Measurements from ENCODE around the gene FLT3LG. TPM values are rescaled to one million over a fixed set of nuclear protein-coding genes. Genes with fewer than 3 reads are reported as not detected.

FLT3LG gene, protein sequence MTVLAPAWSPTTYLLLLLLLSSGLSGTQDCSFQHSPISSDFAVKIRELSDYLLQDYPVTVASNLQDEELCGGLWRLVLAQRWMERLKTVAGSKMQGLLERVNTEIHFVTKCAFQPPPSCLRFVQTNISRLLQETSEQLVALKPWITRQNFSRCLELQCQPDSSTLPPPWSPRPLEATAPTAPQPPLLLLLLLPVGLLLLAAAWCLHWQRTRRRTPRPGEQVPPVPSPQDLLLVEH
- total RNA-seq (2014; rRNA removed; shearing (Covaris generic)) = 0.49 TPM in 1 of 2 replicates, not detected in the other
- 1.8 and 3.3 TPM in 2 replicates for polyA plus RNA-seq (2016; fragmentation: Nextera tagmentation; extraction: Ambion mirVana)
- long read RNA-seq, partial matches to known transcripts = 1 of 1 reads
- long read RNA-seq, other reads (novel, unspliced or antisense) = 0 of 1 reads

DNA sequence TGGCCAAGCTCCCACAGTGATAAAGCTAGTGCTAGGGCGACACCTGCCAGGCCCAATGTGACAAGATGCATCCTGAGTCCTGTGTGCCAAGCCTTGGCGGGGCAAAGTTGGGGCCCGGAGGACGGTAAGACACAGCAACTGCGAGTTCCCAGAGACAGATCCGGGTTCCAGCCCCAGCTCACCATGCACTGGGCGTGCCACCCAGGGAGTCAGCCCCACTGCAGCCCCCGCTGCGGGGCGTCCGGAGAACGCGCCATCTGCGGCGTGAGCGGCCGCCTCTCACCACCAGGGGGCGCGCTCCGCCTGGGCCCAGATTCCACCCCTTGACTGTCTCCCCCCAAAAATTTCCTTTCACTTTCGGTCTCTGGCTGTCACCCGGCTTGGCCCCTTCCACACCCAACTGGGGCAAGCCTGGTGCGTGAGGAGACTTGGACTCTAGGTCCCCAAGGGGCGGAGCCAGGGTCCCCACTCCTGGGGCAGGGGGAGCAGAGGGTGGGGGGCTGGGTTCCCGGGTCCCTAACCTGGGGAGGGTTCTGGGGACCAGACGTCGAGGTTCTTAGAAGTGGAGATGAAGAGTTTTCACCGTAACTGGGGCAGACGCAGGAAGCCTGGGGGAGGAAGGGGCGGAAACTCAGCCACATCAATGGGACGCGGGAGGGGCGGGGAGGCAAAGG is at the start of gene FLT3LG:
FLT3LG (plus strand) TSS at position 348 of the 674 bp plus-strand sequence. CDS start 425 bp downstream, outside the sequence.
- H3K27ac ChIP-seq (ENCODE audit: low read depth) = no peak within 1 kb of the TSS
- H3K4me2 ChIP-seq = peak within 1 kb of the TSS; percentile 81
- Mint-ChIP-seq H3K9me3 (peaks cover 3% of the 10 kb centered on the region; the same call in 2 of the 3 replicates), H3K27me3 (ENCODE audit: insufficient read depth, low read depth, poor library complexity) (peaks cover 21% of the 10 kb centered on the region), H3K4me3 (peak within 1 kb of the TSS; percentile 55), H3K4me1 (peaks cover 19% of the 10 kb centered on the region), H3K36me3 (ENCODE audit: low read depth) (peaks cover 19% of the 10 kb centered on the region), H3K27ac (no peak within 1 kb of the TSS)
- H3F3A ChIP-seq (replicated peaks; ENCODE audit: low read depth) = peaks cover 24% of the 10 kb centered on the region; the same call in 1 of the 2 replicates
- no peaks in the 10 kb centered on the region for H3K79me2 ChIP-seq (replicated peaks; ENCODE audit: insufficient read depth)
- peak; percentile 27 for ATAC-seq
- DNase-seq (ENCODE audit: low spot score) = peak; percentile 77
- peak within 1 kb of the TSS; percentile 65 for H3K4me3 ChIP-seq
- peak within 1 kb of the TSS; percentile 90; the same call in 1 of the 2 replicates for H2AFZ ChIP-seq
- no peaks in the 10 kb centered on the region for H3K9me2 ChIP-seq (ENCODE audit: insufficient read depth)
- no peaks in the 10 kb centered on the region for H3K36me3 ChIP-seq (ENCODE audit: insufficient read depth)
- peaks cover 5% of the 10 kb centered on the region; the same call in 1 of the 2 replicates for H3K4me1 ChIP-seq (ENCODE audit: insufficient read depth)
- no peaks in the 10 kb centered on the region for H4K20me1 ChIP-seq (replicated peaks; ENCODE audit: insufficient read depth)
- TF ChIP-seq, protein P1, sequence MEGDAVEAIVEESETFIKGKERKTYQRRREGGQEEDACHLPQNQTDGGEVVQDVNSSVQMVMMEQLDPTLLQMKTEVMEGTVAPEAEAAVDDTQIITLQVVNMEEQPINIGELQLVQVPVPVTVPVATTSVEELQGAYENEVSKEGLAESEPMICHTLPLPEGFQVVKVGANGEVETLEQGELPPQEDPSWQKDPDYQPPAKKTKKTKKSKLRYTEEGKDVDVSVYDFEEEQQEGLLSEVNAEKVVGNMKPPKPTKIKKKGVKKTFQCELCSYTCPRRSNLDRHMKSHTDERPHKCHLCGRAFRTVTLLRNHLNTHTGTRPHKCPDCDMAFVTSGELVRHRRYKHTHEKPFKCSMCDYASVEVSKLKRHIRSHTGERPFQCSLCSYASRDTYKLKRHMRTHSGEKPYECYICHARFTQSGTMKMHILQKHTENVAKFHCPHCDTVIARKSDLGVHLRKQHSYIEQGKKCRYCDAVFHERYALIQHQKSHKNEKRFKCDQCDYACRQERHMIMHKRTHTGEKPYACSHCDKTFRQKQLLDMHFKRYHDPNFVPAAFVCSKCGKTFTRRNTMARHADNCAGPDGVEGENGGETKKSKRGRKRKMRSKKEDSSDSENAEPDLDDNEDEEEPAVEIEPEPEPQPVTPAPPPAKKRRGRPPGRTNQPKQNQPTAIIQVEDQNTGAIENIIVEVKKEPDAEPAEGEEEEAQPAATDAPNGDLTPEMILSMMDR (conservative IDR thresholded peaks at IDR 0.05; ENCODE audit: low read depth in 2 of 2) = peak; percentile 86 to 87
- no peak for TF ChIP-seq NANOG (IDR thresholded peaks at IDR 0.05; ENCODE audit: borderline replicate concordance)
- no peaks in the 10 kb centered on the region; the same call in 1 of the 2 replicates for H3K27me3 ChIP-seq (ENCODE audit: insufficient read depth)

DNA sequence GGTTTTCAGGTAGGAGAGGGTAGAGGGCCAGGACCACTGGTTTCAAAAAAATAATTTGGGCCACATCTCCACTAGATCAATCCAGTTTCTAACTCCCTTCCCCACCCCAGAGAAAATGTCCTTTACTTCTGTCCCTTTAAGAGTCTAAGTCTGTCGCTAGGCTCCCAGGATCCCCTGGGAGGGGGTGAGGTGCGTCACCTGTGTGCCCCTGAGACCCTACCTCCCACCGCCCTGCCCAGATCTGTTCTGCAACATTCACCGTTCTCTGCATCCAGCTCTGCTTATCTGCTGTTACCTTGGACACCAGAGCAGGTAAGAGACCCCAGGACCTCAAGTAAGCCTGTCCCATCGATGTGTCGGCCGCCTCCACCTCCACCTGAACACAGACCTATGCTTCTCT is 48.8 kb upstream of the FLT3LG start, which contains the start of gene GFY:
GFY (plus strand) TSS at position 211 of the 400 bp plus-strand sequence. CDS start 1,043 bp downstream, outside the sequence.
- Mint-ChIP-seq H3K9me3 (peaks cover 3% of the 10 kb centered on the region), H3K4me3 (peak within 1 kb of the TSS; percentile 60), H3K36me3 (ENCODE audit: low read depth) (no peaks in the 10 kb centered on the region; the same call in 2 of the 3 replicates), H3K27me3 (ENCODE audit: insufficient read depth, low read depth, poor library complexity) (peaks cover 79% of the 10 kb centered on the region), H3K27ac (no peak within 1 kb of the TSS), H3K4me1 (peaks cover 66% of the 10 kb centered on the region)
- peaks cover 43% of the 10 kb centered on the region for H3F3A ChIP-seq (replicated peaks; ENCODE audit: low read depth)
- peak within 1 kb of the TSS; percentile 48 for H3K4me3 ChIP-seq
- no peak within 1 kb of the TSS for H3K27ac ChIP-seq (ENCODE audit: low read depth)
- H3K36me3 ChIP-seq (ENCODE audit: insufficient read depth) = no peaks in the 10 kb centered on the region
- no peaks in the 10 kb centered on the region for H3K9me2 ChIP-seq (ENCODE audit: insufficient read depth)
- H3K4me2 ChIP-seq = peak within 1 kb of the TSS; percentile 64
- H2AFZ ChIP-seq = no peak within 1 kb of the TSS
- H4K20me1 ChIP-seq (replicated peaks; ENCODE audit: insufficient read depth) = peaks cover 4% of the 10 kb centered on the region; the same call in 1 of the 2 replicates
- ATAC-seq = no peak
- no peak for DNase-seq (ENCODE audit: low spot score)
- H3K79me2 ChIP-seq (replicated peaks; ENCODE audit: insufficient read depth) = no peaks in the 10 kb centered on the region
- peaks cover 50% of the 10 kb centered on the region for H3K4me1 ChIP-seq (ENCODE audit: insufficient read depth)
- peaks cover 79% of the 10 kb centered on the region for H3K27me3 ChIP-seq (ENCODE audit: insufficient read depth)
- no peak for TF ChIP-seq STAT1 (IDR thresholded peaks at IDR 0.05; ENCODE audit: unreplicated experiment)
- TF ChIP-seq, protein P2, sequence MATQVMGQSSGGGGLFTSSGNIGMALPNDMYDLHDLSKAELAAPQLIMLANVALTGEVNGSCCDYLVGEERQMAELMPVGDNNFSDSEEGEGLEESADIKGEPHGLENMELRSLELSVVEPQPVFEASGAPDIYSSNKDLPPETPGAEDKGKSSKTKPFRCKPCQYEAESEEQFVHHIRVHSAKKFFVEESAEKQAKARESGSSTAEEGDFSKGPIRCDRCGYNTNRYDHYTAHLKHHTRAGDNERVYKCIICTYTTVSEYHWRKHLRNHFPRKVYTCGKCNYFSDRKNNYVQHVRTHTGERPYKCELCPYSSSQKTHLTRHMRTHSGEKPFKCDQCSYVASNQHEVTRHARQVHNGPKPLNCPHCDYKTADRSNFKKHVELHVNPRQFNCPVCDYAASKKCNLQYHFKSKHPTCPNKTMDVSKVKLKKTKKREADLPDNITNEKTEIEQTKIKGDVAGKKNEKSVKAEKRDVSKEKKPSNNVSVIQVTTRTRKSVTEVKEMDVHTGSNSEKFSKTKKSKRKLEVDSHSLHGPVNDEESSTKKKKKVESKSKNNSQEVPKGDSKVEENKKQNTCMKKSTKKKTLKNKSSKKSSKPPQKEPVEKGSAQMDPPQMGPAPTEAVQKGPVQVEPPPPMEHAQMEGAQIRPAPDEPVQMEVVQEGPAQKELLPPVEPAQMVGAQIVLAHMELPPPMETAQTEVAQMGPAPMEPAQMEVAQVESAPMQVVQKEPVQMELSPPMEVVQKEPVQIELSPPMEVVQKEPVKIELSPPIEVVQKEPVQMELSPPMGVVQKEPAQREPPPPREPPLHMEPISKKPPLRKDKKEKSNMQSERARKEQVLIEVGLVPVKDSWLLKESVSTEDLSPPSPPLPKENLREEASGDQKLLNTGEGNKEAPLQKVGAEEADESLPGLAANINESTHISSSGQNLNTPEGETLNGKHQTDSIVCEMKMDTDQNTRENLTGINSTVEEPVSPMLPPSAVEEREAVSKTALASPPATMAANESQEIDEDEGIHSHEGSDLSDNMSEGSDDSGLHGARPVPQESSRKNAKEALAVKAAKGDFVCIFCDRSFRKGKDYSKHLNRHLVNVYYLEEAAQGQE (IDR thresholded peaks at IDR 0.05; ENCODE audit: unreplicated experiment) = no peak
- TF ChIP-seq EZH2 (IDR thresholded peaks at IDR 0.05; ENCODE audit: low read depth, unreplicated experiment) = no peak
- no peak for TF ChIP-seq NANOG (IDR thresholded peaks at IDR 0.05; ENCODE audit: borderline replicate concordance)
- no peak for TF ChIP-seq ZNF114 (CRISPR knock-in tag; IDR thresholded peaks at IDR 0.05)
- TF ChIP-seq CREB1 (CRISPR knock-in tag; IDR thresholded peaks at IDR 0.05; ENCODE audit: low read depth) = no peak
